ENCODE data around the gene TMEM121.

DNA sequence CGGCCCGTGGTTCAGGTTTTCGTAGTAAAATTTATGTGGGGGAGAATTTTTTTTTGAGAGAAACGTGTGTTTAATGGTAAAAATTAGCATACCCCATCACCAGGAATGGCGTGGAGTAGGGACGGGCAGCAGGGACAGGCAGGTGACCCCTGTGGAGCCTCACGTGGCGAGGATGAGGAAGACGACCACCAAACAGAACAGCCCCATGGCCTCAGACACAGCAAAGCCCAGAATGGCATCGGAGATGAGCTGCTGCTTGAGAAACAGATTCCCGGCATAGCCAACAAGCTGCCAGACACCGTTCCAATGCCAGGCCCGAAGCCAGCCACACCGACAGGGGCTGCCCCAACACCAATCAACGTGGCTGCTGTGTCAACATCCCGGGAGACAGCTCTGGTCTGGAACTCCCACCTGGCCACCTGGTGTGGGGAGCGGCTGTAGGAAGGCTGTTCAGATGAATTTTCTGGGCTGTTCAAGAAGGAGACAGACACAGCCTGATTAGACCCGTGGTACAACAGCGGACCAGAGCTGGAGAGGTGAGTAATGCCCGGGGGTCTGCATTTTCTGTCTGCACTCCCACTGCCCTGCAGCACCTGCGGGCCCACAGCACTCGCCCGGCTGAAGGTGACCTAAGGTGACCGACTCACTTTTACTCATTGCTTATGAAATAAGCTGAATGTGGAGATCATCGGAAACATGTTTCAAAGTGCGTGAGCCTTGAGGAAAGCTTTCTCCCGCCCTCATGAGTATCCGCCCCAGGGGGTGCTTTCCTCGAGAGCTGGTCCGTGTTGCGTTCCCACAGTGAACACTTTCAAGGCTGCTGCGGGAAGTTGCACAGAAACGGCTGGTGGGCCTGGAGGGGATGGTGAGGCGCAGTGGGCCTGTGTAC, 10.6 kb downstream of the TMEM121 start:
- TF ChIP-seq ATF3 (IDR thresholded peaks at IDR 0.05): no peak
- TF ChIP-seq TAF1 (conservative IDR thresholded peaks at IDR 0.05): no peak
- TF ChIP-seq CTCF (IDR thresholded peaks at IDR 0.05; ENCODE audit: low read depth, low read length, missing input control): no peak
- TF ChIP-seq REST (IDR thresholded peaks at IDR 0.05): no peak
